Thoracic aorta (tissue), 2 donors: ENCODE data around the gene MED13L. TPM values are rescaled to one million over a fixed set of nuclear protein-coding genes. Genes with fewer than 3 reads are reported as not detected.

Experiments used
- ATAC-seq: fragments of 150-250 bp; one replicate; pipeline ENCODE4 v1.8.0; 2017; ENCODE audit warnings: low read depth; ENCODE audit not compliant: insufficient number of reproducible peaks, low FRiP score
- DNase-seq: peaks from one replicate; pipeline ENCODE4 v3.0.0-alpha.2; 2020; ENCODE audit warnings: low spot score
- H3K27ac ChIP-seq, 2 donors: fragments of 200-600 bp; sonication (generic); 1 replicate in 1 of 2; 2 replicates in 1 of 2; pipeline ENCODE4 v1.5.1; 2016; ENCODE audit warnings: mild to moderate bottlenecking in 2 of 2, moderate library complexity in 2 of 2
- H3K27me3 ChIP-seq: fragments of 200-600 bp; sonication (generic); replicated peaks from 2 replicates; pipeline ENCODE4 v1.6.0; 2016; ENCODE audit warnings: mild to moderate bottlenecking; ENCODE audit not compliant: insufficient read depth
- H3K36me3 ChIP-seq: fragments of 200-600 bp; sonication (generic); one replicate; pipeline ENCODE4 v1.5.1; 2016
- H3K4me1 ChIP-seq, 2 donors: fragments of 200-600 bp; sonication (generic); 1 replicate in 1 of 2; 2 replicates in 1 of 2; pipeline versions ENCODE4 v1.5.1 to v1.6.0; 2016; ENCODE audit warnings: low read depth in 2 of 2, mild to moderate bottlenecking in 1 of 2; ENCODE audit not compliant: control insufficient read depth in 1 of 2
- H3K4me3 ChIP-seq: fragments of 200-600 bp; sonication (generic); 2 replicates; pipeline ENCODE4 v1.5.1; 2016; ENCODE audit warnings: mild to moderate bottlenecking
- H3K9me3 ChIP-seq: fragments of 200-600 bp; sonication (generic); 2 replicates; pipeline ENCODE4 v1.5.1; 2016
- CTCF ChIP-seq: fragments of 200-600 bp; sonication (generic); IDR thresholded peaks from one replicate; pipeline ENCODE4 v1.5.1; 2019; ENCODE audit warnings: antibody characterized with exemption
- total RNA-seq, 2 donors: library from RNA; depleted of rRNA; stranded (reverse); fragments of >200 nt; gene quantifications; one replicate each; pipeline versions ENCODE4 v1.1.0 to v1.2.3, GENCODE V29; 2016

The MED13L gene
- total RNA-seq, 2 donors from 2014 or later, result 186 to 221 TPM

GRCh38 chr12:116213014-116213413 lies 64.5 kb downstream of the MED13L start:
- Histone ChIP-seq H3K36me3 (no peaks in the 10 kb centered on the region), H3K4me1 (peaks cover 37 to 82% of the 10 kb centered on the region in 2 donors), H3K27ac (no peak overlapping the region), H3K27me3 (no peaks in the 10 kb centered on the region), H3K9me3 (no peaks in the 10 kb centered on the region), H3K4me3 (no peak overlapping the region)
- DNase-seq, result no peak
- no peak for ATAC-seq
- no peak for TF ChIP-seq CTCF

GRCh38 chr12:116210762-116211161 lies 66.7 kb downstream of the MED13L start:
- H3K27ac ChIP-seq, result no peak overlapping the region

GRCh38 chr12:116210131-116210530 lies 67.4 kb downstream of the MED13L start:
- Histone ChIP-seq H3K27me3 (no peaks in the 10 kb centered on the region), H3K27ac (no peak overlapping the region), H3K4me1 (peaks cover 23 to 68% of the 10 kb centered on the region in 2 donors)

More at GRCh38 chr12:116210762-116211161, 66.7 kb downstream of the MED13L start:
- ATAC-seq (no peak), DNase-seq (no peak)
- H3K4me1 ChIP-seq, result peaks cover 25 to 73% of the 10 kb centered on the region in 2 donors
- no peaks in the 10 kb centered on the region for H3K36me3 ChIP-seq
- TF ChIP-seq CTCF, result no peak
- H3K4me3 ChIP-seq, result no peak overlapping the region
- H3K9me3 ChIP-seq, result no peaks in the 10 kb centered on the region
- no peaks in the 10 kb centered on the region for H3K27me3 ChIP-seq

GRCh38 chr12:116209503-116209902 lies 68.0 kb downstream of the MED13L start:
- no peak for ATAC-seq
- no peaks in the 10 kb centered on the region for H3K27me3 ChIP-seq
- TF ChIP-seq CTCF, result no peak
- no peak for DNase-seq
- no peak overlapping the region for H3K27ac ChIP-seq
- no peak overlapping the region for H3K4me3 ChIP-seq
- H3K9me3 ChIP-seq, result no peaks in the 10 kb centered on the region
- no peaks in the 10 kb centered on the region for H3K36me3 ChIP-seq
- peaks cover 20 to 62% of the 10 kb centered on the region in 2 donors for H3K4me1 ChIP-seq

More at GRCh38 chr12:116210131-116210530, 67.4 kb downstream of the MED13L start:
- Histone ChIP-seq H3K4me3 (no peak overlapping the region), H3K36me3 (no peaks in the 10 kb centered on the region), H3K9me3 (no peaks in the 10 kb centered on the region)
- no peak for DNase-seq
- no peak for ATAC-seq
- TF ChIP-seq CTCF, result no peak

- H3K36me3 ChIP-seq, result no peaks in the 10 kb centered on the region
- no peak overlapping the region for H3K4me3 ChIP-seq
- no peaks in the 10 kb centered on the region for H3K9me3 ChIP-seq
- ATAC-seq (no peak), DNase-seq (no peak)
- no peaks in the 10 kb centered on the region for H3K27me3 ChIP-seq
- peaks cover 16 to 58% of the 10 kb centered on the region in 2 donors for H3K4me1 ChIP-seq
- TF ChIP-seq CTCF, result no peak
- H3K27ac ChIP-seq, result no peak overlapping the region
Measured at GRCh38 chr12:116207274-116207673, 70.2 kb downstream of the MED13L start.
